Posterior cingulate gyrus (tissue), 11 donors: ENCODE data around the gene GLIS2.

Source experiments
- DNase-seq, 10 donors: peaks; one replicate each; pipeline versions ENCODE4 v3.0.0 to v3.0.0-alpha.2; 2020 to 2021; ENCODE audit warnings: mixed read lengths in 3 of 10
- intact Hi-C: fragments of 100-400 bp; cut with DNase I; formaldehyde crosslinking; loops from one replicate; pipeline ENCODE4 v1.15.1; 2023

GLIS2 gene

DNA sequence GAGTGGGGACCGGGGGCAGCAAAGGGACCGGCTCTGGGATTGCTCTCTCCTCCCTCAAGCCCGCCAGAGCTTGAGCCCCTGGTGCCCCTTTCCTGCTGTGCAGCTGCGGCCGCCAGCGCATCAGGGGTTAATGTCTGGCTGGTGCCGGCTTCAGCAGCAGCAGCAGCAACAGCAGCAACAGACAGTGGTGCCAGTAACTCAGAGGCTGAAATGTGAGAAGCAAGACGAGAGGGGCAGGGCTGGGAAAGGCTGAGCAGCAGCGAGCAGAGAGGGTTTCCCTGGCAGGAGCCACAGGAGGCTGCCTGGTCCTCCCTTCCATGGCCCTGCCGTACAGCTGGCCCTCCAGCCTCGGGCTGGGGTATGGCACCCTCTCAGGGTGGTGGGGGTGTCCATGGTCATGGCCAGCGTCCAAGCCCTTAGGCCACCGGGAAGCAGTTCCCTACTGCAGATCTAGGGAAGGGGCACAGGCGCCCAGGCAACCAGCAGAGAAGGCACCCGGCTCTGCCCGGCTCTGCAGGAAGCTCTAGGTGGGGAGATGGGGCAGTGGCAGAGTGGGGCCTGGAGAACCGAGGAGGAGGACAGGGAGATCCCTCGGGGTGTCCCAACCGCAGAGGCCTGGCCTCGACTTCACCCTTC, 21.9 kb upstream of the GLIS2 start:
- DNase-seq = peak in 2 of 10 donors; percentile 23 to 89
- intact Hi-C loops = no loop called here

DNA sequence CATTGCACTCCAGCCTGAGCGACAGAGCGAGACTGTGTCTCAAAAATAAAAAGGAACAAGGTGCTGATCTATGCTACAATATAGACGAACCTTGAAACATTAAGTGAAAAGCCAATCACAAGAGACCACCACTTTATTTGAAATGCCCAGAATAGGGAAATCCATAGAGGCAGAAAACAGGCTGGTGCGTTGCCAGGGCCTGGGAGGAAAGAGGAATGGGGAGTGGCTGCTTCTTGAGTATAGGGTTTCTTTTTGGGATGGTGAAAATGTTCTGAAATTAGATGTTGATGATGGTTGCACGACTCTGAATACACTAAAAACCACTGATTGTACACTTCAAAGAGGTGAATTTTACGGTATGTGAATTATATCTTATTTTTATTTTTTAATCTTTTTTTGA, 20.3 kb upstream of the GLIS2 start:
- intact Hi-C loops = no loop called here
- no peak for DNase-seq

DNA sequence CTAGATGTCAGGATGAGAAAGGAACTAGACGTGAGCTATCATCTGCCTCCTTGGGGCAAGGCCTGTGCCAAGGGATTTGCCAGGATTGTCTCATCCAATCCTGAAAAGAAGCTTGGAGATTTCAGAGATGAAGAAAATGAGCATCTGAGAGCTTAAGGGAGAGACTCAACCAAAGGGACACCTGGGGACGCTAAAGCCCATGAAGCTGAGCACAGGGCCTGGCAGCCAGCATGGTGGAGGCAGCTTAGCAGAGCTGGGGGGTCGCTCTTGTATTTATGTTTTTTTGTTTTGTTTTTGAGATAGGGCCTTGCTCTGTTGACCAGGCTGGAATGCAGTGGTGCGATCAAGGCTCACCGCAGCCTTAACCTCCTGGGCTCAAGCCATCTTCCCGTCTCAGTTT, 18.4 kb upstream of the GLIS2 start:
- no peak for DNase-seq
- intact Hi-C loops = no loop called here

DNA sequence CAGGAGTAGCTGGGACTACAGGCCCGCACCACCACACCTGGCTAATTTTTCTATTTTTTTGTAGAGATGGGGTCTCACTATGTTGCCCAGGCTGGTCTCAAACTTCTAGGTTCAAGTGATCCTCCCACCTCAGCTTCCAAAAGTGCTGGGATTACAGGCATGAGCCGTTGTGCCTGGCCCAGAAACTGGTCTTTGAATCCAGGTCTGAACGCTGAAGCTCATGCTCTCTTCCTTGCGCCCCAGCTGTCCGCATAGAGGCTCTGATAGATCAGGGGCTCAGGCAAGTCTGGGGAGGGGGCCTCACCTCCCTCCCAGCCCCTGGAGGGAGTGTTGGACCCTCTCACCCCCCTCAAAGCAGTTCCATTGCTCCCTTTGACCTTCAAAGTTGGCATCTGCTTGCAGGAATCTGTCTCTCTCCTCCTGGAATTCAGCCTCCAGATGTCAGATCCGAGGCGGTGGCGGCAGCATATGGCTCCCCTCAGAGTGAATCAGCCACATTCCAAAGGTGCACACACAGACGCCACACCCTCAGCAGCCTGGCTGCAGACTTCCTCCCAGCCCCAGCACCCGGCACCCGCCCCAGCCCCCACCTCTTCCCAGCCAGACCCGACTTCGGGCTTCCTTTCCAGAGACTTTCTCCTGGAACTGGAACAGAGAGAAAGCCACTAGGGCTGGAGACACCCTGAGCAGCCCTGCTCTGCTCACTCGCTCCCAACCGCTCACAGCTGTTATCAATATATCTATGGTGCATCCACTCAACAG, 16.9 kb upstream of the GLIS2 start:
- intact Hi-C loops = no loop called here
- DNase-seq = peak in 3 of 10 donors; percentile 40 to 88 (median 81)

DNA sequence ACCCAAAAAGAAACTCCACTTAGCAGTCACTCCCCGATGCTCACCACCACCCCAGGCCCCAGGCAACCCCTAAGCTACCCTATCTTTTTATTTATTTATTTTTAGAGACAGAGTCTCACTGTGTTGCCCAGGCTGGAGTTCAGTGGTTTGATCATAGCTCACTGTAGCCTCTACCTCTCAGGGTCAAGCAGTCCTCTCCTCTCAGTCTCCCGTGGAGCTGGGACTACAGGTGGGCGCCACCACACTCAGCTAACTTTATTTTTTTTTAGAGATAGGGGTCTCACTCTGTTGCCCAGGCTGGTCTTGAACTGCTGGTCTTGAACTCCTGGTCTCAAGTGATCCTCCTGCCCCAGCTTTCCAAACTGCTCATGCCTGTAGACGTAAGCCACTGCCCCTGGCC, 14.7 kb upstream of the GLIS2 start:
- intact Hi-C loops = no loop called here
- no peak for DNase-seq

DNA sequence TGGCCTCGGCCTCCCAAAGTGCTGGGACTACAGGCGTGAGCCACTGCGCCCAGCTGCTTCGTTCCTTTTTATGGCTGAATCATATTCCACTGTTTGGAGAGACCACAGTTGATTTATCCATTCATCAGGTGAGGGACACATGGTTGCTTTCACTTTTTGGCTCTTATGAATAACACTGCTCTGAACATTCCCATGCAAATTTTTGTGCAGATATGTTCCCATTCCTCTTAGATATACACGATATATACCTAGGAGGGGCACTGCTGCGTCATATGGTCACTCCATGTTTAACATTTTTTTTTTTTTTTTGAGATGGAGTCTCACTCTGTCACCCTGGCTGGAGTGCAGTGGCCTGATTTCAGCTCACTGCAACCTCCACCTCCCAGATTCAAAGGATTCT, 13.9 kb upstream of the GLIS2 start:
- intact Hi-C loops = no loop called here
- DNase-seq = no peak

DNA sequence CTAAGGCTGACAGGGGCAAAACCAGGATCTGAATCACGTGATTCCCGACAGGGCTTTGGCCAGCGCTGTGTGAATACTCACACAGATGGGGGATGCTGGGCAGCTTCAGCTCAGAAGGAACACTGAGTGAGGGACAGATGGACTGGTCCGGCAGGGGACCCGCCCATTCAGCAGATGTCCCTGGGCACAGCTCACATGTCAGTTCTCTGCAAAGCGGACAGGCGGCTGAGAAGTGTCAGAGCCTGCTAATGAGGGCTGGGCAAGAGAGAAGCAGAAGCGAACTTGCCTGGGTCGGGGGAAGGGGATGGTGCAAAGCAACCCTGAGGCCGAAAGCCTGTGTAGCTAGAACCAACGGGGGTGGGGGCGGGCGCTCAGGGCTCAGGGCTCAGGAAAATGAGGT, 11.9 kb upstream of the GLIS2 start:
- intact Hi-C loops = no loop called here
- peak in 3 of 10 donors; percentile 47 to 88 (median 83) for DNase-seq

DNA sequence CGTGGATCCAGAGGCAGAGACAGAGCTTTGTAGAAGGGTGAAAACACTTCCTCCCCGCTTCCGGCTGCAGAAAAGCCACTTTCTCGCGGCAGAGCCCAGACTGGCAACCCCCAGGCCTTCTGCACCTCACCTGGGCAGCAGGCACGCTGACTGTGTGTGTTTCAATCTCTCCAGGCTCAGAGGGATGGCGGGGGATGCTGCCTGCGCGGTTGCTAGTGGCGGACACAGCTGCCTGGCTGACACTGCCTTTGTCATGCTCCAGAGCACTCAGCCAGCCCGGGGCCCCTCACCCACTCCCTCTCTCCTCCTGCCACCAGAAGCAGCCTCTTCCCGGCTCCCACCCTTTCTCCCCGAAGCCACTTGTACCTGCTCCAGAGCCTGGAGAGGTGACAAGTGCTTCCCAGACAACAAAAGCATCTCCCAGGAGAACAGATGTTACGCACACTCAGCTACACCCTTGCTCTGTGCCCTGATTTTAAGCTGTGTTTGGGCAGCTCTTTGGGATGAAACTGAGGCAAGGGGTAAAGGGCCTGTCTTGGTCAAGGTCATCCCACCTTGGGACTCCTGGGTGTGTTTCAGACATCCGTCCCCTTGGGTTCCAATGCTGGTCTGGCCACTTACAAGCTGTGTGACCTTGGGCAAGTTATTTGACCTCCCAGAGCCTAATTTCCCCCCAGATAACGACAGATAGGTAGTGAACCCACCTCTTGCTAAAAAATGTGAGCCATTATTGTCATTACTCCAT, 9.2 kb upstream of the GLIS2 start:
- peak in 1 of 10 donors; percentile 89 for DNase-seq

DNA sequence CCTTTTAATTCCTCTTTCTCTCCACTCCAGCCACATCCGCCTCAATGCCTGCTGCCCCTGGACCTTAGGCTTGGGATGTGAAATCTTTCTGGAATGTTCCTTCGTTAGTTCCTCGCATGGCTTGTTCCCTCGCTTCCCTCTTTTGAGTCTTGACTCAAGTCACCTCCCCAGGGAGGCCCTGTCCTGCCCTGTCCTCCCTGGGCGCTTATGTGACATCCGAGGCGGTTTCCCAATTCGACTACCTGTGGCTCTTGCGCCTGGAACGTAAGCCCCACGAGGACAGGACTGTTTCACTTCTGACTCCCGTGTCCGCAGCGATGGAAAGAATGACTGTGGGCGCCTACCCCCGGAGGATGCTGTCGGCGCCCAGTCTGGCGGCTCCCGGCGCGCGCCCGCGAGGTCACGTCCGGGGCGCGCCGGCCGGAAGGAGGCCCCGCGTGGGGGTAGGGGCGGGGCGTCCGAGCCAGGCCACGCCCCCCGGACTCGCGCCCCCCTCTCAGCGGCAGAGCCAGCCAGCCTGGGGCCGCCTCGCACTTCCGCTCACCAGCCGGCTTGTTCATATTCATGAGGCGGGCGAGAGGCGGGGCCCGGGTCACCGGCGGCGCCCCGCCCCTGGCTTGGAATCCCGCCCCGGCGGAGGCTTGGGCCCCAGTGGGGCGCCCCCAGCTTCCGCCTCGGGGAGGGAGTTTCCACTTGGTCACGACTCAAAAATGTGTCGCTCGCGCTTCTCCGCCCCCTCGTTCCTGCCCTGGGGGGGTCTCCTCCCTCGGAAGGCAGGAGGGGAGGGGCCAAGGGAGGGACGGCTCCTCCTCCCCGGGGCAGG, 8.4 kb upstream of the GLIS2 start:
- intact Hi-C loops = no loop called here
- DNase-seq = peak; percentile 56 to 97 (median 77)

More for the DNA sequence above, 9.2 kb upstream of the GLIS2 start:
- intact Hi-C loops = no loop called here

DNA sequence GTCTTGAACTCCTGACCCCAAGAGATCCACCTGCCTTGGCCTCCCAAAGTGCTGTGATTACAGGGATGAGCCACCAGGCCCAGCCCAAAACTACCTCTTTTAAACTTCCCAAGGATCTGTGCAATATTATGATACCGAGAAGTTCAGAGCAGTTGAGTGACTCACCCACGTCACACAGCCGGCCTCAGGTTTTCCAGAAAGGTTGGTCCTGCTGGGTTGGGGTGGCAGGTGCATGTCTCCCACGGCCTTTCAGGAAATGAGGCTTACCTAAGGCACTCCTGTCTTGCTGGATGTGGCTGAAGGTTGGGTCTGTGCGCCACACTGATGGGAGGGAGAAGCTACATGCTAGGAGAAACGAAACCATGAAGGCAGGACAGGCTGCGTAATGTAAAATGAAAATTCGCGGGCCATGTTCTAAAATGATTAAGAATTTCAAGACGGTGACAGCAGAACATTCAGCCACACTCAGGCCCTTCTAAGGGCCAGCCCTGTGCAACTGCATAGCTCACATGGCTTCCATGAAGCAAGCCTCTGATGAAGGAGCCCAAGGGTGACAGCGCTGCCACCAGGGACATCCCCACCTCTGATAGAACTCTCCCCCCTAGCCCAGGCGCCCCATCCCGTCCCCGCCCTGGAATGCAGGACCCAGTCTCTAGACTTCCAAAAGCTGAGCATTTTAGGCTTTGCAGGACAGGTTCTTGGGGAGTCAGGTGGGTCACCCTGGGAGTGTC, 6.6 kb upstream of the GLIS2 start:
- intact Hi-C loops = no loop called here
- DNase-seq = peak in 1 of 10 donors; percentile 59

DNA sequence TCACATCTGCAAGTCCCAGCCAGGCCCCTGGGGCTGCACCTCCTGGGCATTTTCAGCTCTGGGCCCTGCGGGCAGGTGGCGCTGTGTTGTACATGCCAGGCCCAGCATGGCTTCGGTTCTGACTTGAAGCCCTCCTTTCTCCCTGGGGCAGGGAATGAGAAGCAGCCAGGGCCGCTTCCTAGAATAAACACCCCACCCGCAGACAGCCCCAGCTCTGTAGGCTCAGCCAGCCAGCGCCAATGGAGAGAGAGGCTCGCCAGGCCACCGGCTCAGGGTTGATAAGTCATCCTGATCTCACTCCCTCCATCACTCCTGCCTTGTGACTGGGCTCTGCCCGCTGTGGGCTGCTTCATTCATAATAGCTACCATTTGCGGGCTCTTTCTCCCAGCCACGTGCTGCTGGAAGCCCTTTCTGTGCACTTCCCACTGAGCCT, 6.0 kb upstream of the GLIS2 start:
- DNase-seq = peak in 1 of 10 donors; percentile 86
- intact Hi-C loops = no loop called here

DNA sequence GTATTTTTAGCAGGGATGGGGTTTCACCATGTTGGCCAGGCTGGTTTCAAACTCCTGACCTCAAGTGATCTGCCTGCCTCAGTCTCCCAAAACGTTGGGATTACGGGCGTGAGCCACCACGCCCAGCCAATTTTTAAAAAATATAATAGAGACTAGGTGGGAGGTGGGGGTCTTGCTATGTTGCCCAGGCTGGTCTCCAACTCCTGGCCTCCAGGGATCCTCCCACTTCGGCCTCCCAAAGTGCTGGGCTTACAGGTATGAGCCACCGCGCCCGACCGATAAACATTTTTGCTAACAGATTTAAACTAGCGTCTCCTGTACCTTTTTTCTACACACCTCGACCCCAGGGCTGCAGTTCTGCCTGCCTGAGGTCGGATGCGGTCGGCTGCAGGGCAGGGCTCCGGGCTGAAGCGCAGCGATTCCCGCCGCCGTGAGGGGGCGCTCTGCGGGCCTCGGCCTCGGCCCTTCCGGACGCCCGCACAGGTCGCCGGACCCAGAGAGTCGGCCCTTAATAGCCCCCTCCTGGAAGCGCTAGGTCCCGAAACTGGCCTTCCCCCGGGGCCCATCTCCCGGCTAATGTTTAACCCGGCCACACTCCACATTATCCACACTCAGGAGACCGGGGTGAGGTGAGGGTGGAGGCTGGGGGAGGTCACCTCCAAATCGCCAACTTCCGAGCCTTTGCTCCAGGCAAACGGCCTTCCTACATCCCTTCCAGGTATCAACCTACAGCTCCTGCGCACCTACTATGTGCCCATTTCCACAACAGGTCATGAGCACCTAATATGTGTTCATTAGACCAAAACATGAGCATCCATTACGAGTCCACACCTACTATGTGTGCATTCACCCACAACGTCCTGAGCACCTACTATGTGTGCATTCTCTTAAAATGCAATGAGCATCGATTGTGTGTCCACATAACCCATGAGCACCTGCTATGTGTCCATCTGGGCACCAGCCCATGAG, 2.0 kb upstream of the GLIS2 start:
- intact Hi-C loops = no loop called here
- DNase-seq = no peak

DNA sequence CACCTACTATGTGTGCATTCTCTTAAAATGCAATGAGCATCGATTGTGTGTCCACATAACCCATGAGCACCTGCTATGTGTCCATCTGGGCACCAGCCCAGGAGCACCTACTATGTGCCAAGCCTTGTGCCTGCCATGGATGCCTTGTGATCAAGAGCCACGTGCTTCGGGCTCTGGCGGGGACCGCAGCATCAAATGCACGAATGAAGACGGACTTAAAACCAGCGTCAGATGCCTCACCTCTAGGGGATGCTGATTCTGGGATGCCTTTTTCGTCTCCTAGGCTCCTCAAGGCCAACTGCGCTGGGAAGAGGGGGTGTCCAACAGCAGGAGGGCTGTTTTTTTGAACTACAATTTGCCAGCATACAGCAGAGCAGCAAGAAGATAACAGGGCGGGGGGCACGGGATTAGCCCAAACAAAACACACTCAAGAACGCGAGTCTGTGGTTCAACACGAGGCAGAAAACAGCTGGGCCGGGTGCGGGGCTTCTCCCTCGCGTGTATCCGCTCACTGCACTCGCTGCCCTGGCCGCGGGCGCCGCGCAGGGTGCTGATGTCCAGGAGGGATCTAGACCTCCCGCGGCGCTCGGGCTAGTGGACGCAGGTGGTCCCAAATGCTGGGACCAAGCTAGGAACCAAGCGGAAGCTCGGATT, 1.2 kb upstream of the GLIS2 start:
- DNase-seq = peak in 2 of 10 donors; percentile 85
- intact Hi-C loops = no loop called here

DNA sequence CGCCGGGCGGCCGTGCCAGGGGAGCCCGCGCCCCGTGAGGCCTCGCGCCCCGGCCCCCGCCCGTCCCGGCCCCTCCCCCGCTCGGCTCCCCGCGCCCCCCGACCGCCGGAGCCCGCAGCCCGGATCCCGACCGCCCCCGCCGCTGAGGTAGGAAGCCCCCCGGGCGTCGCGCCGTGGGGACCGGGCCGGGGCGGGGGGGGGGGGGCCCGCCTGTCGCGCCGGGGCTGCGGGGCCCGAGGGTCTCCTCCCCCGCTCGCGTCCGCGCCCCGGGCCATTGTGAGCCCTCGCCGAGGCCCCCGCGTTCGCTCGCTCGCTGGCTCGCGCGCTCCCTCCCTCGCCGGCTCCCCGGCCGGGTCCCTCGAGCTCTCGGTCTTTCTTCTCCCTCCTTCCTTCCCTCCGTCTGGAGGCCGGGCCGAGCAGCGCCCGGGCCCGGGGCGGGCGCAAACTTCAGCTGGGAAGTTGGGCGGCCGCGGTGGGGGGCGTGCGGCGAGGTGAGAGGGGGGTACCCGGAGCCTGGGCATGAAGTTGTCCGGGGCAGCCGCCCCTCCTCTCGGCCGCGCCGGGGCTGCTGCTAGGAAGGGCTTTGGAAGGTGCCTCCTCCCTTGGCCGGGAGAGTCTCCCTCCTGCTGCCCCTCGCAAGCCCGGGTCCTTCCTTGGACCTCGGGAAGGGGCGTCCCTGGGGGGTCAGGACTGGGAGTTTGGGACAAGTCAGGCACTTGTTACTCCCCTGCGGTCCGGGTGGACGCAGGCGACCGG, 419 bp downstream of the GLIS2 start:
- DNase-seq = peak in 1 of 10 donors; percentile 85
- intact Hi-C loops = no loop called here

DNA sequence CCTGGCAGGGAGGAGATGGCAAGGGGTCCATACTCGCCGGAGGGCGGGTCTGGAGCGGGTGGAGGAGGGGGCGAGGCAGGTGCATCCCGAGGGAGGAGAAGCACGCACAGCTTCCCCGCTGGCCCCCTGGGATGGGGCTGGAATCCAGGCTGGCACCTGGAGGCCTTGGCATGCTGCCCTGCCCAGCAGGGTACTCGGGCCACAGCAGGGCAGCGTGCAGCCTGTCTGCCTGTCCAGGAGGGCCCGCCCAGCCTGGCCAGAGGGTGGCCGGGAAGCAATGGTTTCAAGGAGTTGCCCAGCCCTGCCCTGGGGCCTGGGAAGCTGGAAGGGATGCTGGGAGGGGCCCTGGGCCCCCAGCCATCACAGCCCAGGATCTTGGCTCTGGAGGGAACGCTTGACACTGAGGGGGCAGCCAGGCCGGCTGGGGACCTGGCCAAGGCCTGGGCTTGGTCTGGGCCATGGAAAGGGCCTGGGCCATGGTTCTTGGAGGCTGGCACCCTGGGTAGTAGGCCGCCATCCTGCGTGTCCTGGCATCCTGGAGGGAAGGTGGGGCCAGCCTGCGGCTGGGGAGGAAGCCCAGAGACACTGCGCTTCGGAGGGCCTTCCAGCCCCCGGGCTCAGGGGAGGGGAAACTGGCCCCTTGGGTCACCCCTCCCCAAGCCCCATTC, 1.1 kb downstream of the GLIS2 start:
- intact Hi-C loops = no loop called here
- DNase-seq = peak in 4 of 10 donors; percentile 55 to 91 (median 75)

DNA sequence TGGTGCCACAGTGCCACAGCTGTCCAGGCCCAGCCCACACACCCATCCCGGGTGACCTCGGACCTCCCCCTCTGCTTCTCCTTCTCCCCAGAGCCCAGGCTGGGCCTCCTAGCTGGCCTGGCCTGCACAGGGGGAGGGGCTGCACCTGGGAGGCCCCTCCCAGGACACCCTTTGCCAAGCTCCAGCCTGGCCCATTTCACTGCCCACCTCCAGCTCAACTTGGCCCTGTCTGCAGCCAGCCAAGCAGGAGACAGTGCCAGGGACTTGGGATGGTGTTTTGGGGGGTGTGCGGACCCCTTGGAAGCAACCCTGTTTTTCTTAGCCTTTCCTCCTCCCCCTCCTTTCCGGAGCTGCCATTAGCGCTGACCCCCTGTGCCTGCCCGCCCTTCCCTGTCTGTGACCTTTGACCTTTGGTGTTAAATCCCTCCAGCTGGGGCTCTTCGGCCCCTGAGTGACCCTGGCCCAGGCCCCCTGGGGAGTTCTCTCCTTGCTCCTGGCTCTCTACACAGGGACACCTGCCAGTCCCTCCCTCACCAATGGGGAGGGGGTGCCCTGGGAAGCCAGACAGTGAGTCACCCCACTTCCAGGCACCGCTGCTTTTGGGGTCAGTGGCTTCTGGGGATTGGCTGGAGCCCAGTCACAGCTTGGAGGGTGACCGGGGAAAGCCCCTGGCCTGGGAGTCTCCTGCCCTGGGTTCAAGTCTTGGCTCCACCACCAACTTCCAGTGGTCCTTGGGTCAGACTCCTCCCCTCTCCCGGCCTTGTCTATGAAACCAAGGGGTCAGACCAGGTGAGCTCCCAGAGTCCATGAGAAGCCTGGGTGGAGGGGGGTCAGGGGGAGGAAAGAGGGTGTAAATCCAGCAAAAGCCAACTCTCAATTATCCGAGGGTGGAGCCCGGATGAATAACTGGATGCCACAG, 1.9 kb downstream of the GLIS2 start:
- intact Hi-C loops = no loop called here
- DNase-seq = peak in 1 of 10 donors; percentile 84
